HepG2 (cell line): ENCODE data around the gene CMIP. TPM values are rescaled to one million over a fixed set of nuclear protein-coding genes. Genes with fewer than 3 reads are reported as not detected.

ENCODE experiments used
- AGO2 ChIP-seq: fragments of 200-400 bp; formaldehyde crosslinking; optimal IDR thresholded peaks from 2 replicates; pipeline ENCODE3; 2017; ENCODE audit warnings: mild to moderate bottlenecking, low read depth, low read length, moderate library complexity
- ELF4 ChIP-seq: sonication (generic); formaldehyde crosslinking; IDR thresholded peaks from 2 replicates; pipeline ENCODE4 v1.5.0; 2020; ENCODE audit warnings: missing genetic modification reagents, mild to moderate bottlenecking, moderate library complexity, borderline replicate concordance
- FLYWCH1 ChIP-seq: sonication (generic); formaldehyde crosslinking; IDR thresholded peaks from 2 replicates; pipeline ENCODE4 v1.8.1; 2023; ENCODE audit warnings: mild to moderate bottlenecking, missing genetic modification reagents
- HOXD1 ChIP-seq: sonication (generic); formaldehyde crosslinking; IDR thresholded peaks from 2 replicates; pipeline ENCODE4 v1.5.0; 2020; ENCODE audit warnings: missing genetic modification reagents
- KDM4B ChIP-seq: sonication (generic); formaldehyde crosslinking; IDR thresholded peaks from 2 replicates; pipeline ENCODE4 v1.4.0; 2020; ENCODE audit warnings: missing genetic modification reagents
- MAFF ChIP-seq: IDR thresholded peaks from 2 replicates; pipeline ENCODE4 v1.6.1; 2011; ENCODE audit warnings: low read depth, low read length, improper control_type of control experiment
- NFIB ChIP-seq: sonication (generic); formaldehyde crosslinking; IDR thresholded peaks from 2 replicates; pipeline ENCODE4 v1.9.0; 2021; ENCODE audit warnings: missing genetic modification reagents, mild to moderate bottlenecking, borderline replicate concordance
- POGK ChIP-seq: sonication (generic); formaldehyde crosslinking; conservative IDR thresholded peaks from 2 replicates; pipeline ENCODE4 v1.8.0; 2022; ENCODE audit warnings: mild to moderate bottlenecking, moderate library complexity, missing genetic modification reagents
- ZBTB1 ChIP-seq: sonication (generic); formaldehyde crosslinking; IDR thresholded peaks from 2 replicates; pipeline ENCODE4 v1.4.0; 2020; ENCODE audit warnings: missing genetic modification reagents, borderline replicate concordance
- ZBTB49 ChIP-seq: sonication (generic); formaldehyde crosslinking; IDR thresholded peaks from 2 replicates; pipeline ENCODE4 v1.4.0; 2020; ENCODE audit warnings: missing genetic modification reagents, borderline replicate concordance
- ZNF121 ChIP-seq: sonication (generic); formaldehyde crosslinking; IDR thresholded peaks from 2 replicates; pipeline ENCODE4 v1.5.0; 2020; ENCODE audit warnings: mild to moderate bottlenecking, missing genetic modification reagents
- ZNF124 ChIP-seq: sonication (generic); formaldehyde crosslinking; IDR thresholded peaks from 2 replicates; pipeline ENCODE4 v1.4.0; 2020; ENCODE audit warnings: missing genetic modification reagents
- ZNF34 ChIP-seq: sonication (generic); formaldehyde crosslinking; IDR thresholded peaks from 2 replicates; pipeline ENCODE4 v1.4.0; 2020; ENCODE audit warnings: mild to moderate bottlenecking, missing genetic modification reagents, borderline replicate concordance
- ZNF567 ChIP-seq: sonication (generic); formaldehyde crosslinking; IDR thresholded peaks from 2 replicates; pipeline ENCODE4 v1.8.1; 2023; ENCODE audit warnings: mild to moderate bottlenecking, missing genetic modification reagents, borderline replicate concordance
- polyA plus RNA-seq, 8 experiments: library from polyadenylated mRNA; depleted of rRNA in 3 of 8; stranded (reverse) in 7 of 8; unstranded in 1 of 8; fragments of >200 nt; fragmentation: Illumina TruSeq in 4 of 8; extraction: Trizol in 4 of 8; gene quantifications; 2 replicates each; pipeline versions ENCODE4 v1.2.1 to v1.2.3, GENCODE V29; 2011 to 2016; ENCODE audit warnings: low read depth in 4 of 8, missing spikeins in 1 of 8, mixed read lengths in 1 of 8; ENCODE audit not compliant: insufficient read depth in 1 of 8
- total RNA-seq, 5 experiments: library from RNA; depleted of rRNA; stranded (reverse); fragments of >200 nt; fragmentation: Illumina TruSeq; extraction: Trizol; gene quantifications; 2 replicates each; pipeline ENCODE4 v1.2.3, GENCODE V29; 2016; ENCODE audit warnings: low read depth in 1 of 5
- TF ChIP-seq, protein P1 (sequence below): IDR thresholded peaks from 2 replicates; pipeline ENCODE4 v1.6.1; 2016
- TF ChIP-seq, protein P2 (sequence below): sonication (generic); formaldehyde crosslinking; IDR thresholded peaks from 2 replicates; pipeline ENCODE4 v1.4.0; 2020; ENCODE audit warnings: missing genetic modification reagents
- TF ChIP-seq, protein P3 (sequence below): sonication (generic); formaldehyde crosslinking; conservative IDR thresholded peaks from 2 replicates; pipeline ENCODE4 v1.4.0; 2020; ENCODE audit warnings: missing genetic modification reagents

The CMIP gene
- total and polyA plus RNA-seq, 2 of the 13 experiments (the other 11 are each of a cell fraction or from before 2014, with no cell fraction given), result 10.9 to 18.1 TPM

- TF ChIP-seq POGK (CRISPR knock-in tag), result peak; percentile 90; the same call in 1 of the 2 replicates
- no peak for TF ChIP-seq FLYWCH1 (CRISPR knock-in tag)
- TF ChIP-seq KDM4B (CRISPR knock-in tag), result peak; percentile 94
- no peak for TF ChIP-seq NFIB (CRISPR knock-in tag)
- TF ChIP-seq ZNF567 (CRISPR knock-in tag), result no peak; the same call in none of the 2 replicates
- peak; percentile 86 for TF ChIP-seq HOXD1 (CRISPR knock-in tag)
- no peak; the same call in 1 of the 2 replicates for TF ChIP-seq ZNF34 (CRISPR knock-in tag)
- TF ChIP-seq, protein P1, sequence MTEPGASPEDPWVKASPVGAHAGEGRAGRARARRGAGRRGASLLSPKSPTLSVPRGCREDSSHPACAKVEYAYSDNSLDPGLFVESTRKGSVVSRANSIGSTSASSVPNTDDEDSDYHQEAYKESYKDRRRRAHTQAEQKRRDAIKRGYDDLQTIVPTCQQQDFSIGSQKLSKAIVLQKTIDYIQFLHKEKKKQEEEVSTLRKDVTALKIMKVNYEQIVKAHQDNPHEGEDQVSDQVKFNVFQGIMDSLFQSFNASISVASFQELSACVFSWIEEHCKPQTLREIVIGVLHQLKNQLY, result peak; percentile 95
- TF ChIP-seq, protein P2, sequence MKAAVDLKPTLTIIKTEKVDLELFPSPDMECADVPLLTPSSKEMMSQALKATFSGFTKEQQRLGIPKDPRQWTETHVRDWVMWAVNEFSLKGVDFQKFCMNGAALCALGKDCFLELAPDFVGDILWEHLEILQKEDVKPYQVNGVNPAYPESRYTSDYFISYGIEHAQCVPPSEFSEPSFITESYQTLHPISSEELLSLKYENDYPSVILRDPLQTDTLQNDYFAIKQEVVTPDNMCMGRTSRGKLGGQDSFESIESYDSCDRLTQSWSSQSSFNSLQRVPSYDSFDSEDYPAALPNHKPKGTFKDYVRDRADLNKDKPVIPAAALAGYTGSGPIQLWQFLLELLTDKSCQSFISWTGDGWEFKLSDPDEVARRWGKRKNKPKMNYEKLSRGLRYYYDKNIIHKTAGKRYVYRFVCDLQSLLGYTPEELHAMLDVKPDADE (CRISPR knock-in tag), result no peak
- no peak for TF ChIP-seq ELF4 (CRISPR knock-in tag)
- no peak for TF ChIP-seq ZBTB1 (CRISPR knock-in tag)
- no peak for TF ChIP-seq ZBTB49 (CRISPR knock-in tag)
- TF ChIP-seq ZNF121 (CRISPR knock-in tag), result no peak
- TF ChIP-seq MAFF, result peak; percentile 32; the same call in 1 of the 2 replicates
- TF ChIP-seq ZNF124 (CRISPR knock-in tag), result peak; percentile 58
- TF ChIP-seq AGO2, result no peak
- TF ChIP-seq, protein P3, sequence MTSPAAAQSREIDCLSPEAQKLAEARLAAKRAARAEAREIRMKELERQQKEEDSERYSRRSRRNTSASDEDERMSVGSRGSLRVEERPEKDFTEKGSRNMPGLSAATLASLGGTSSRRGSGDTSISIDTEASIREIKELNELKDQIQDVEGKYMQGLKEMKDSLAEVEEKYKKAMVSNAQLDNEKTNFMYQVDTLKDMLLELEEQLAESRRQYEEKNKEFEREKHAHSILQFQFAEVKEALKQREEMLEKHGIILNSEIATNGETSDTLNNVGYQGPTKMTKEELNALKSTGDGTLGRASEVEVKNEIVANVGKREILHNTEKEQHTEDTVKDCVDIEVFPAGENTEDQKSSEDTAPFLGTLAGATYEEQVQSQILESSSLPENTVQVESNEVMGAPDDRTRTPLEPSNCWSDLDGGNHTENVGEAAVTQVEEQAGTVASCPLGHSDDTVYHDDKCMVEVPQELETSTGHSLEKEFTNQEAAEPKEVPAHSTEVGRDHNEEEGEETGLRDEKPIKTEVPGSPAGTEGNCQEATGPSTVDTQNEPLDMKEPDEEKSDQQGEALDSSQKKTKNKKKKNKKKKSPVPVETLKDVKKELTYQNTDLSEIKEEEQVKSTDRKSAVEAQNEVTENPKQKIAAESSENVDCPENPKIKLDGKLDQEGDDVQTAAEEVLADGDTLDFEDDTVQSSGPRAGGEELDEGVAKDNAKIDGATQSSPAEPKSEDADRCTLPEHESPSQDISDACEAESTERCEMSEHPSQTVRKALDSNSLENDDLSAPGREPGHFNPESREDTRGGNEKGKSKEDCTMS (CRISPR knock-in tag), result no peak
Observed at GRCh38 chr16:81451753-81452680, 7.4 kb downstream of the CMIP start (continued).
